Transverse colon (tissue), 4 donors: ENCODE data around the gene UNC13C. TPM values are rescaled to one million over a fixed set of nuclear protein-coding genes. Genes with fewer than 3 reads are reported as not detected.

Experiments used
- DNase-seq: peaks from one replicate; pipeline ENCODE4 v3.0.0-alpha.2; 2019
- H3K27ac ChIP-seq, 4 donors: fragments of 200-600 bp; sonication (generic); 2 replicates each; pipeline ENCODE4 v1.5.1; 2016 to 2018; ENCODE audit warnings: inconsistent platforms in 4 of 4
- H3K27me3 ChIP-seq: fragments of 200-600 bp; sonication (generic); 2 replicates; pipeline ENCODE4 v1.5.1; 2017; ENCODE audit warnings: inconsistent platforms
- H3K36me3 ChIP-seq, 4 donors: fragments of 200-600 bp; sonication (generic); 2 replicates each; pipeline ENCODE4 v1.5.1; 2017 to 2019; ENCODE audit warnings: inconsistent platforms in 4 of 4
- H3K4me1 ChIP-seq, 4 donors: fragments of 200-600 bp; sonication (generic); 2 replicates each; pipeline ENCODE4 v1.5.1; 2017 to 2020; ENCODE audit warnings: inconsistent platforms in 4 of 4
- H3K4me3 ChIP-seq, 4 donors: fragments of 200-600 bp; sonication (generic); 1 replicate in 1 of 4; 2 replicates in 3 of 4; pipeline versions ENCODE4 v1.5.1 to v1.6.1; 2017 to 2019; ENCODE audit warnings: inconsistent platforms in 4 of 4
- H3K9me3 ChIP-seq, 2 donors: fragments of 200-600 bp; sonication (generic); 2 replicates each; pipeline ENCODE4 v1.5.1; 2017 to 2019; ENCODE audit warnings: inconsistent platforms in 2 of 2
- EP300 ChIP-seq: sonication (generic); formaldehyde crosslinking; IDR thresholded peaks from one replicate; pipeline ENCODE4 v1.6.1; 2017; ENCODE audit warnings: antibody characterized with exemption, low read depth
- POLR2A ChIP-seq: fragments of 450-650 bp; IDR thresholded peaks from one replicate; pipeline ENCODE4 v1.6.1; 2016; ENCODE audit warnings: antibody characterized with exemption, mild to moderate bottlenecking, moderate library complexity
- POLR2AphosphoS5 ChIP-seq, 3 donors: sonication (generic); formaldehyde crosslinking; IDR thresholded peaks; one replicate each; pipeline ENCODE4 v1.6.1; 2016; ENCODE audit warnings: antibody characterized with exemption in 3 of 3
- WGBS, 2 donors: methylation state at CpG; one replicate each; pipeline ENCODE4 v1.1.5; 2018; ENCODE audit warnings: low coverage in 1 of 2; 5-methylcytosine and 5-hydroxymethylcytosine counted together
- in situ Hi-C, 4 donors: fragments of 200-750 bp; cut with MboI; loops; one replicate each; pipeline versions ENCODE4 v1.15.0 to v1.15.1; 2017; ENCODE audit warnings: low sequenced_read_pairs in 3 of 4, low pct_ligation_motif_present in 1 of 4, low pct_unique_long_range_greater_than_20kb in 1 of 4
- intact Hi-C: fragments of 100-400 bp; cut with DNase I; formaldehyde crosslinking; loops from one replicate; pipeline ENCODE4 v1.15.1; 2023; ENCODE audit warnings: low total_unique reads
- total RNA-seq, 4 donors: library from RNA; depleted of rRNA; stranded (reverse); fragments of >200 nt; gene quantifications; one replicate each; pipeline ENCODE4 v1.1.0, GENCODE V29; 2016
- TF ChIP-seq, protein P1 (sequence below), 5 experiments: fragments of 200-600 bp in 3 of 5; fragments of 450-650 bp in 2 of 5; sonication (generic) in 3 of 5; IDR thresholded peaks; 1 replicate in 2 of 5; 2 replicates in 3 of 5; pipeline ENCODE4 v1.5.1; 2016 to 2017; ENCODE audit warnings: antibody characterized with exemption in 5 of 5, inconsistent platforms in 3 of 5, mild to moderate bottlenecking in 2 of 5, moderate library complexity in 1 of 5

The UNC13C gene
- total RNA-seq, 4 donors from 2014 or later, result 0.32 to 0.41 (median 0.40) TPM; not detected in 1

DNA sequence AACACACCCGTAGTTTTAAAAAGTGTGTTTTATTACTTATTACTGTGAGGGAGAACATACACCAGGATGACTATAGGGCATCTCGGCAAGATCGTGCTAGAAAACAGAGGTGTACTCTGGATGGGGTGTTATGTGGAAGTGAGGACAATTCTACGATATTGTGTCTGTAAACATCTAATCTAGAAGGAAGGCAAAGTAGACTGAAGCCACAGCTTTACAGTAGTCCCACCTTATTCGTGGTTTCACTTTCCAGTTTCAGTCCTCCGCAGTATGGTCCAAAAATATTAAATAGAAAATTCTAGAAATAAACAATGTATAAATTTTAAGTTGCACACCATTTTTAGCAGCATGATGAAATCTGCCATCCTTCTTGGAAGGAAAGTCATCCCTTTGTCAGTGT lies 277.9 kb downstream of the UNC13C start:
- TF ChIP-seq POLR2A (no peak), POLR2AphosphoS5 (IDR thresholded peaks at IDR 0.05) (no peak), EP300 (no peak)
- TF ChIP-seq, protein P1, sequence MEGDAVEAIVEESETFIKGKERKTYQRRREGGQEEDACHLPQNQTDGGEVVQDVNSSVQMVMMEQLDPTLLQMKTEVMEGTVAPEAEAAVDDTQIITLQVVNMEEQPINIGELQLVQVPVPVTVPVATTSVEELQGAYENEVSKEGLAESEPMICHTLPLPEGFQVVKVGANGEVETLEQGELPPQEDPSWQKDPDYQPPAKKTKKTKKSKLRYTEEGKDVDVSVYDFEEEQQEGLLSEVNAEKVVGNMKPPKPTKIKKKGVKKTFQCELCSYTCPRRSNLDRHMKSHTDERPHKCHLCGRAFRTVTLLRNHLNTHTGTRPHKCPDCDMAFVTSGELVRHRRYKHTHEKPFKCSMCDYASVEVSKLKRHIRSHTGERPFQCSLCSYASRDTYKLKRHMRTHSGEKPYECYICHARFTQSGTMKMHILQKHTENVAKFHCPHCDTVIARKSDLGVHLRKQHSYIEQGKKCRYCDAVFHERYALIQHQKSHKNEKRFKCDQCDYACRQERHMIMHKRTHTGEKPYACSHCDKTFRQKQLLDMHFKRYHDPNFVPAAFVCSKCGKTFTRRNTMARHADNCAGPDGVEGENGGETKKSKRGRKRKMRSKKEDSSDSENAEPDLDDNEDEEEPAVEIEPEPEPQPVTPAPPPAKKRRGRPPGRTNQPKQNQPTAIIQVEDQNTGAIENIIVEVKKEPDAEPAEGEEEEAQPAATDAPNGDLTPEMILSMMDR (IDR thresholded peaks at IDR 0.05), result no peak
- 85 to 87% methylated on average over 6 of the region's 6 CpGs for WGBS, 2 donors
- H3K27me3 ChIP-seq, result no peaks in the 10 kb centered on the region
- in situ Hi-C loops, result no loop called here
- intact Hi-C loops, result no loop called here
- H3K27ac ChIP-seq, result no peak overlapping the region
- H3K4me1 ChIP-seq, result no peaks in the 10 kb centered on the region
- DNase-seq, result no peak
- H3K4me3 ChIP-seq, result no peak overlapping the region
- no peaks in the 10 kb centered on the region for H3K36me3 ChIP-seq
- H3K9me3 ChIP-seq, result no peaks in the 10 kb centered on the region

DNA sequence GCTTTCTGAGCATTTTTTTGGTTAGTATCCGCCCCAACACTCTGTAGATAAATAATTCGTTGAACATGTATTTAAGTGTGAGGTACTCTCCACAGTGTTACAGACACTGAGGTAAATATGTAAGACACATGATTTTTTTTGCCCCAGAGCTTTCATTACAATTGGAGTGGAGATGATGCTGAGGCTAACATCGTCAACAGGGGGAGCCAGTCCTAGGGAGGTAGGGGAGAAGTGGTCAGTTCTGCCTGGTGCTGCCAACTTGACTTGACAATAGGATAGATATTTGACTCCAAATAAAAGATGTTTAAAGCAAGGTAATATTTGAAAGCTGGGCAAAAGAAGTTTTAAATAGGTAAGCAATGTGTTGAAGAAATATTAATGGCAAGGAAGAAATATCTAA lies 295.7 kb downstream of the UNC13C start:
- intact Hi-C loops, result no loop called here

DNA sequence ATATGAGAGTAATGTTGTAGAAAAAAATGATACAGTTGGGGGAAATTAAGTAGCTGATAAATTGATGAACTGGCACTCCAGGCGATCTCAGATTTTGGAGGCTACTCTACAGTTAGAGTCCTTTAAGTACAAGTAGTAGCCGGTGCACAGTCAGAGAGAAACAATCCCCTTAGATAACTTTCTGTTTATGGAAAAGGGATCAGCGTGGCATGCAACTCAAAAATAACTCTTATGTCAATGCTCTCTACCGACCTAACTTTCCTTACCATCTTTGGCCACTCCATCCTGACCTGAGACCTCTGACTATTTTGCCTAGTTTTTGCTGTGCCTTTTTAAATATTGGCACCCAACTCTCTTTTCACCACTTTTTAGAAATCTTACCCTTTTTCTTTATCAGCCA lies 299.6 kb downstream of the UNC13C start:
- Histone ChIP-seq H3K27me3 (no peaks in the 10 kb centered on the region), H3K27ac (no peak overlapping the region), H3K36me3 (no peaks in the 10 kb centered on the region), H3K9me3 (no peaks in the 10 kb centered on the region), H3K4me1 (no peaks in the 10 kb centered on the region), H3K4me3 (no peak overlapping the region)
- in situ Hi-C loops, result no loop called here
- WGBS, 2 donors, result 77 to 89% methylated on average over 4 of the region's 4 CpGs
- DNase-seq, result no peak
- no peak for TF ChIP-seq EP300
- TF ChIP-seq, protein P1 (IDR thresholded peaks at IDR 0.05), result no peak
- TF ChIP-seq POLR2A, result no peak
- no peak for TF ChIP-seq POLR2AphosphoS5 (IDR thresholded peaks at IDR 0.05)
- intact Hi-C loops, result no loop called here

More for the DNA sequence above, 295.7 kb downstream of the UNC13C start:
- Histone ChIP-seq H3K27me3 (no peaks in the 10 kb centered on the region), H3K9me3 (no peaks in the 10 kb centered on the region), H3K27ac (no peak overlapping the region), H3K4me1 (no peaks in the 10 kb centered on the region), H3K36me3 (no peaks in the 10 kb centered on the region), H3K4me3 (no peak overlapping the region)
- DNase-seq, result no peak
- WGBS, 2 donors, result 40 to 48% methylated on average over 3 of the region's 3 CpGs
- TF ChIP-seq, protein P1 (IDR thresholded peaks at IDR 0.05), result no peak
- no peak for TF ChIP-seq POLR2AphosphoS5 (IDR thresholded peaks at IDR 0.05)
- in situ Hi-C loops, result no loop called here

DNA sequence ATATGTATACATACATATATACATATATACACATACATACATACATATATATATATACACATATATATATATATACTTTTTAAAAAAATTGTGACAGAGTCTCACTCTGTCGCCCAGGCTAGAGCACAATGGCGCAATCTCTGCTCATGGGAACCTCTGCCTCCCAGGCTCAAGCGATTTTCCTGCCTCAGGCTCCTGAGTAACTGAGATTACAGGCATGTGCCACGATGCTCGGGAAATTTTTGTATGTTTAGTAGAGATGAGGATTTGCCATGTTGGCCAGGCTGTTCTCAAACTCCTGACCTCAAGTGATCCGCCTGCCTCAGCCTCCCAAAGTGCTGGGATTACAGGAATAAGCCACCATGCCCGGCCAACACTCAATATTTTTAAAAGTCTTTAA lies 302.5 kb downstream of the UNC13C start:
- Histone ChIP-seq H3K27ac (no peak overlapping the region), H3K4me1 (no peaks in the 10 kb centered on the region), H3K4me3 (no peak overlapping the region), H3K9me3 (no peaks in the 10 kb centered on the region), H3K36me3 (no peaks in the 10 kb centered on the region), H3K27me3 (no peaks in the 10 kb centered on the region)
- 89 to 90% methylated on average over 7 of the region's 7 CpGs for WGBS, 2 donors
- no peak for TF ChIP-seq EP300
- no peak for TF ChIP-seq POLR2AphosphoS5 (IDR thresholded peaks at IDR 0.05)
- TF ChIP-seq, protein P1 (IDR thresholded peaks at IDR 0.05), result no peak
- TF ChIP-seq POLR2A, result no peak
- intact Hi-C loops, result no loop called here
- in situ Hi-C loops, result no loop called here
- DNase-seq, result no peak
